Testis (tissue), 2 donors: ENCODE results near the gene DLG2.

Source experiments
- POLR2A ChIP-seq: fragments of 450-650 bp; IDR thresholded peaks from one replicate; pipeline ENCODE4 v1.6.1; 2017; ENCODE audit warnings: antibody characterized with exemption, mild to moderate bottlenecking, moderate library complexity
- TF ChIP-seq, protein P1 (sequence below), 3 experiments: fragments of 450-650 bp in 2 of 3; fragments of 200-600 bp in 1 of 3; sonication (generic) in 1 of 3; IDR thresholded peaks; one replicate each; pipeline ENCODE4 v1.5.1; 2016 to 2019; ENCODE audit warnings: antibody characterized with exemption in 3 of 3, mild to moderate bottlenecking in 2 of 3, moderate library complexity in 1 of 3

DNA sequence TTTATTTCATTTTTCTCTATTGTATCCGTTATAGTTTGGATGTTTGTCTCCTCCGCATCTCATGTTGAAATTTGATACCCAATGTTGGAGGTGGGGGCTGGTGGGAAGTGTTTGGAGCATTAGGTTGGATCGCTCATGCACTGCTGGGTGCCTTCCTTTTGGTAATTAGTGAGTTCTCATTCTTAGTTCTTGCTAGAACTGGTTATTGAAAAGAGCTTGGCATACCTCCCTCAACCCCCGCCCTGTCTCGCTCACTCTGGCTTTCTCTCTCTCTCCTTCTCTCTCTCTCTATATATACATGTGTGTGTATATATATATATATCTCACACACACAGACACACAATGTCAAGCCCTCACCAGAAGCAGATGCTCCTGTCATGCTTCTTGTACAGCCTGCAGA lies 978.7 kb downstream of the DLG2 start:
- TF ChIP-seq, protein P1, sequence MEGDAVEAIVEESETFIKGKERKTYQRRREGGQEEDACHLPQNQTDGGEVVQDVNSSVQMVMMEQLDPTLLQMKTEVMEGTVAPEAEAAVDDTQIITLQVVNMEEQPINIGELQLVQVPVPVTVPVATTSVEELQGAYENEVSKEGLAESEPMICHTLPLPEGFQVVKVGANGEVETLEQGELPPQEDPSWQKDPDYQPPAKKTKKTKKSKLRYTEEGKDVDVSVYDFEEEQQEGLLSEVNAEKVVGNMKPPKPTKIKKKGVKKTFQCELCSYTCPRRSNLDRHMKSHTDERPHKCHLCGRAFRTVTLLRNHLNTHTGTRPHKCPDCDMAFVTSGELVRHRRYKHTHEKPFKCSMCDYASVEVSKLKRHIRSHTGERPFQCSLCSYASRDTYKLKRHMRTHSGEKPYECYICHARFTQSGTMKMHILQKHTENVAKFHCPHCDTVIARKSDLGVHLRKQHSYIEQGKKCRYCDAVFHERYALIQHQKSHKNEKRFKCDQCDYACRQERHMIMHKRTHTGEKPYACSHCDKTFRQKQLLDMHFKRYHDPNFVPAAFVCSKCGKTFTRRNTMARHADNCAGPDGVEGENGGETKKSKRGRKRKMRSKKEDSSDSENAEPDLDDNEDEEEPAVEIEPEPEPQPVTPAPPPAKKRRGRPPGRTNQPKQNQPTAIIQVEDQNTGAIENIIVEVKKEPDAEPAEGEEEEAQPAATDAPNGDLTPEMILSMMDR (IDR thresholded peaks at IDR 0.05), result no peak
- no peak for TF ChIP-seq POLR2A
